Osteoblast (primary cell): ENCODE measurements around the gene KHSRP. TPM values are rescaled to one million over a fixed set of nuclear protein-coding genes. Genes with fewer than 3 reads are reported as not detected.
"Not testable (repeated sequence)": the region's sequence is repeated elsewhere in the genome, so short reads cannot be mapped to it uniquely, and the experiment has no call there.

Experiments used
- DNase-seq: peaks from one replicate; pipeline ENCODE4 v3.0.0; 2011; ENCODE audit warnings: low spot score, mixed read lengths; ENCODE audit not compliant: insufficient read length; ENCODE audit errors: missing footprints
- H2AFZ ChIP-seq: 2 replicates; pipeline ENCODE4 v1.6.0; 2011; ENCODE audit warnings: mild to moderate bottlenecking, low read length
- H3K27ac ChIP-seq: 2 replicates; pipeline ENCODE4 v1.5.1; 2011; ENCODE audit warnings: mild to moderate bottlenecking, low read depth, low read length, moderate library complexity
- H3K27me3 ChIP-seq: 2 replicates; pipeline ENCODE4 v1.6.0; 2012; ENCODE audit warnings: mild to moderate bottlenecking, control low read depth, inconsistent platforms, low read length, moderate library complexity; ENCODE audit not compliant: insufficient read depth
- H3K36me3 ChIP-seq: 2 replicates; pipeline ENCODE4 v1.5.1; 2011; ENCODE audit warnings: mild to moderate bottlenecking, low read length, control low read depth, moderate library complexity; ENCODE audit not compliant: insufficient read depth
- H3K4me1 ChIP-seq: 2 replicates; pipeline ENCODE4 v1.5.1; 2011; ENCODE audit warnings: mild to moderate bottlenecking, low read length, control low read depth, moderate library complexity; ENCODE audit not compliant: insufficient read depth
- H3K4me2 ChIP-seq: 2 replicates; pipeline ENCODE4 v1.6.0; 2011; ENCODE audit warnings: mild to moderate bottlenecking, low read length; ENCODE audit not compliant: insufficient read depth
- H3K4me3 ChIP-seq: fragments of 200-600 bp; sonication (generic); 3 replicates; pipeline ENCODE4 v1.5.1; 2012; ENCODE audit warnings: mild to moderate bottlenecking, low read length, inconsistent platforms; ENCODE audit not compliant: insufficient read depth
- H3K79me2 ChIP-seq: 2 replicates; pipeline ENCODE4 v1.6.0; 2012; ENCODE audit warnings: mild to moderate bottlenecking, low read length, control low read depth, inconsistent platforms; ENCODE audit not compliant: insufficient read depth
- H3K9me3 ChIP-seq: 2 replicates; pipeline ENCODE4 v1.5.1; 2011; ENCODE audit warnings: low read depth, low read length, control low read depth
- H4K20me1 ChIP-seq: 2 replicates; pipeline ENCODE4 v1.6.0; 2012; ENCODE audit warnings: mild to moderate bottlenecking, low read length, control low read depth; ENCODE audit not compliant: insufficient read depth
- CTCF ChIP-seq: IDR thresholded peaks from 2 replicates; pipeline ENCODE4 v1.5.1; 2011; ENCODE audit warnings: mild to moderate bottlenecking, low read depth, low read length, moderate library complexity; ENCODE audit errors: extremely low read depth
- total RNA-seq: library from RNA; depleted of rRNA; stranded (reverse); fragments of >200 nt; gene quantifications from 2 replicates; pipeline ENCODE4 v1.2.3, GENCODE V29; 2012

KHSRP gene
- total RNA-seq, 1 donor: 90.5 TPM

DNA sequence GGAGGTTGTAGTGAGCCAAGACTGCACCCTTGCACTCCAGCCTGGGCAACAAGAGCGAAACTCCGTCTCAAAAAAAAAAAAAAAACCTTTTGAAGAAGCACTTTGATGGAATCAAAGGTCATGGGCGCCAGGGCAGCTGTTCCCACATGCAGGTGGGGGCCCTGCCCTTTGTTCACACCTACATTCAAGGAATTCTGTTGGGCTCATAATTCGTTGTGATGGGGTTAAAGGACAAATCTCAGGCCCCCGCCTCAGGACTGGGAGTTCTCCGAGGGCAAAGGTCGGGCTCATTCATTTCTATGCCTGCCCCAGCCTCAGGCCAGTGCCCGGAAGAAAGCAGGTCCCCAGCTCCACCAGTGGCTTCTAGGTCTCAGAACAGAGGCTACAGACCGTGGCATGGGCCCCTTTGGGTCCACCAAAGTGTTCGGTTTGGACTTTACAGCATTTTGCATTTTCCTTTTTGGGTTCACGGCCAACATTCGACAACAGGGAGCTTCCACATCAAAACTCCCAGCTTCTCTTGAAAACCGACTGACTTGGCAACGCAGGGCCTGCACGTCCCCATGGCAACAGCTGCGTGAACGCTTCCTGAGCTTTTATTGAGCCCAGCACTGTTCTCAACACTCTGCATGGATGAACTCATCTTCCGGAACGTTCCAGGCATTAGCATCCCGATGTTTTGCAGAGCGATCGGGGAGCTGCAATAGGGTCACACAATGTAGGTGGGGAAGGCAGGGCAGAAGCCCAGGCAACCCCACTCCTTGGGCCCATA lies 21.6 kb downstream of the KHSRP start:
- Histone ChIP-seq H3K4me2 (peak overlapping the region; percentile 36), H3K9me3 (no peaks in the 10 kb centered on the region), H3K27ac (no peak overlapping the region), H3K4me3 (no peak overlapping the region), H4K20me1 (no peaks in the 10 kb centered on the region), H3K4me1 (no peaks in the 10 kb centered on the region), H2AFZ (peak overlapping the region; percentile 80), H3K36me3 (no peaks in the 10 kb centered on the region), H3K79me2 (no peaks in the 10 kb centered on the region), H3K27me3 (no peaks in the 10 kb centered on the region)
- no peak for TF ChIP-seq CTCF
- peak; percentile 72 for DNase-seq

GRCh38 chr19:6402058-6402457 lies 22.6 kb downstream of the KHSRP start:
- H2AFZ ChIP-seq: no peak overlapping the region
- H3K27me3 ChIP-seq: no peaks in the 10 kb centered on the region
- no peak overlapping the region for H3K4me3 ChIP-seq
- no peak for TF ChIP-seq CTCF
- H3K36me3 ChIP-seq: no peaks in the 10 kb centered on the region
- H4K20me1 ChIP-seq: no peaks in the 10 kb centered on the region
- no peak overlapping the region for H3K27ac ChIP-seq
- no peak for DNase-seq
- H3K9me3 ChIP-seq: no peaks in the 10 kb centered on the region
- H3K4me2 ChIP-seq: no peak overlapping the region
- H3K4me1 ChIP-seq: no peaks in the 10 kb centered on the region
- H3K79me2 ChIP-seq: no peaks in the 10 kb centered on the region

DNA sequence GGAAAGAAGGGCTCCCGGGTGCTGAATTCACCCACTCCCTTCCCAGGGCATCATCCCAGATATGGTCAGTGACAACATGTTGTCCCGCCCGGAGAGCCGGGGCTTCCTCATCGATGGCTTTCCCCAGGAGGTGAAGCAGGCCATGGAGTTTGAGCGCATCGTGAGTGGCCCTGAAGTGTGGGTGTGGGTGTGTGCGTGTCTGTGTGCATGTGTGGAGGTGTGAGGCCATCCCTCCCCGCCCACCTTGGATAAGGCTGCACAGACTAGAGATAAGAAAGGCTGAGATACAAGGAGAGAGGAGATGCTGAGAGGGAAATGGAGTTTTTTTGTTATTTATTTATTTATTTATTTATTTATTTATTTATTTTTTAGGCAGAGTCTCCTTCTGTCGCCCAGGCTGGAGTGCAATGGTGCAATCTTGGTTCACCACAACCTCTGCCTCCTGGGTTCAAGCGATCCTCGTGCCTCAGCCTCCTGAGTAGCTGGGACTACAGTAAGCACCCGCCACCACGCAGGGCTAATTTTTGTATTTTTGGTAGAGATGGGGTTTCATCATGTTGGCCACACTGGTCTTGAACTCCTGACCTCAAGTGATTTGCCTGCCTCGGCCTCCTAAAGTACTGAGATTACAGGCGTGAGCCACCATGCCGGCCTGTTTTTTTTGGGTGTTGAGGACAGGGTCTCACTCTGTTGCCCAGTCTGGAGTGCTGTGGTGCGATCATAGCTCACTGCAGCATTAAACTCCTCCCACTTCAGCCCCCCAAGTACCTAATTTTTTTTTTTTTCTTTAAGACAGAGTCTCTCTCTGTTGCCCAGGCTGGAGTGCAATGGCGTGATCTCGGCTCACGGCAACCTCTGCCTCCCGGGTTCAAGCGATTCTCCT lies 24.3 kb downstream of the KHSRP start:
- DNase-seq, H3K36me3 ChIP-seq, H3K4me1 ChIP-seq, H3K27ac ChIP-seq, H3K27me3 ChIP-seq, H3K9me3 ChIP-seq, H3K79me2 ChIP-seq, H3K4me3 ChIP-seq, H2AFZ ChIP-seq, H3K4me2 ChIP-seq, H4K20me1 ChIP-seq: not testable (repeated sequence)

GRCh38 chr19:6396305-6396704 lies 28.3 kb downstream of the KHSRP start:
- no peaks in the 10 kb centered on the region for H4K20me1 ChIP-seq
- H3K4me3 ChIP-seq: no peak overlapping the region
- H3K4me2 ChIP-seq: no peak overlapping the region
- no peak for TF ChIP-seq CTCF
- no peak for DNase-seq
- H3K27ac ChIP-seq: no peak overlapping the region
- H2AFZ ChIP-seq: no peak overlapping the region
- H3K36me3 ChIP-seq: peaks cover 5% of the 10 kb centered on the region
- H3K79me2 ChIP-seq: peaks cover 17% of the 10 kb centered on the region
- no peaks in the 10 kb centered on the region for H3K9me3 ChIP-seq
- H3K4me1 ChIP-seq: peaks cover 10% of the 10 kb centered on the region
- H3K27me3 ChIP-seq: no peaks in the 10 kb centered on the region
